22Rv1 (cell line): ENCODE measurements around the gene BSG.

Source experiments
- ZFX ChIP-seq: fragments of 450-650 bp; IDR thresholded peaks from 2 replicates; pipeline ENCODE4 v1.6.1; 2017; ENCODE audit warnings: antibody characterized with exemption, borderline replicate concordance
- TF ChIP-seq, protein P1 (sequence below): fragments of 450-650 bp; IDR thresholded peaks from 2 replicates; pipeline ENCODE4 v1.5.1; 2017; ENCODE audit warnings: mild to moderate bottlenecking

DNA sequence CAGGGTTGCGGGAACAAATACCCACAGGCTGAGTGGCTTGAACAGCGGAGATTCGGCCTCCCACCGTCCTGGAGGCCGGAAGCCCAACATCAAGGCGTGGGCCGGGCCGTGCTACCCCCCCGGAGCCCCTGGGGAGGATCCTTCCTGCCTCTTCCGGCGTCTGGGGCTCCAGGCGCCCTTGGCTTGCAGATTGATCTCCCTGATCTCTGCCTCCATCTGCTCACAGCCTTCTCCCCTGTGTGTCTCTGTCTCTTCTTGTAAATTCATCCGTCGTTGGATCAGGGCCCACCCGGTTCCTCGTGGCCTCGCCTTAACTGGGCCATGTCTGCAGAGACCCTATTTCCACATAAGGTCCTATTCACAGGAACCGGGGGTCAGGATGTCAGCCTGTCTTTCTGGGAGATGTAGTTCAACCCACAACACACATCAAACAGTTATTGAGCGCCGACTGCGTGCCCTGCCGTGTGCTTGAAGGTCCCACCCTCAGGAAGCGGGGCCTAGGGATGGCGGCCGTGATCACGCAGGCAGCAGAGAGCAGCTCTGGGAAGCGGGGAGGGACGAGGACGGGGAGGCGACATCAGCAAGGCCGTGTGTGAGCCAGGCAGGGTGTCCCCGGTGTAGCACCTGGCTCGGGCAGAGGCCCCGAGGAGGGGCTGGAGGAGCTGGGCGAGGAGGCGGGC lies 38.5 kb downstream of the BSG start:
- TF ChIP-seq, protein P1, sequence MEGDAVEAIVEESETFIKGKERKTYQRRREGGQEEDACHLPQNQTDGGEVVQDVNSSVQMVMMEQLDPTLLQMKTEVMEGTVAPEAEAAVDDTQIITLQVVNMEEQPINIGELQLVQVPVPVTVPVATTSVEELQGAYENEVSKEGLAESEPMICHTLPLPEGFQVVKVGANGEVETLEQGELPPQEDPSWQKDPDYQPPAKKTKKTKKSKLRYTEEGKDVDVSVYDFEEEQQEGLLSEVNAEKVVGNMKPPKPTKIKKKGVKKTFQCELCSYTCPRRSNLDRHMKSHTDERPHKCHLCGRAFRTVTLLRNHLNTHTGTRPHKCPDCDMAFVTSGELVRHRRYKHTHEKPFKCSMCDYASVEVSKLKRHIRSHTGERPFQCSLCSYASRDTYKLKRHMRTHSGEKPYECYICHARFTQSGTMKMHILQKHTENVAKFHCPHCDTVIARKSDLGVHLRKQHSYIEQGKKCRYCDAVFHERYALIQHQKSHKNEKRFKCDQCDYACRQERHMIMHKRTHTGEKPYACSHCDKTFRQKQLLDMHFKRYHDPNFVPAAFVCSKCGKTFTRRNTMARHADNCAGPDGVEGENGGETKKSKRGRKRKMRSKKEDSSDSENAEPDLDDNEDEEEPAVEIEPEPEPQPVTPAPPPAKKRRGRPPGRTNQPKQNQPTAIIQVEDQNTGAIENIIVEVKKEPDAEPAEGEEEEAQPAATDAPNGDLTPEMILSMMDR: no peak
- TF ChIP-seq ZFX: no peak
